ENCODE data around the gene SMIM20. TPM values are rescaled to one million over a fixed set of nuclear protein-coding genes. Genes with fewer than 3 reads are reported as not detected.
A peak's percentile ranks its signal among the peaks of the same experiment; 100 is the strongest.

The SMIM20 gene
- total and polyA plus RNA-seq, 8 donors = 19.4 to 85.3 (median 43.8) TPM; not detected in 1

- Histone ChIP-seq H3K4me1 (no peaks in the 10 kb centered on the region), H3K4me3 (no peak overlapping the region), H3K27ac (no peak overlapping the region), H3K27me3 (no peaks in the 10 kb centered on the region), H3K36me3 (no peaks in the 10 kb centered on the region), H3K9me3 (no peaks in the 10 kb centered on the region)
- intact Hi-C loops (cut with DNase I; ENCODE audit: low total_unique reads) = no loop called here
- 85 to 95% (median 89%) methylated on average over 7 of the region's 7 CpGs for WGBS, 5 donors
- no peak for TF ChIP-seq EP300 (IDR thresholded peaks at IDR 0.05)
- no peak for TF ChIP-seq CTCF (IDR thresholded peaks at IDR 0.05)
- TF ChIP-seq POLR2AphosphoS5 (IDR thresholded peaks at IDR 0.05) = no peak
- no peak for TF ChIP-seq POLR2A (IDR thresholded peaks at IDR 0.05)
- DNase-seq = no peak
Measured at GRCh38 chr4:25962393-25962792, 48.4 kb downstream of the SMIM20 start.

GRCh38 chr4:25965629-25966028, 51.6 kb downstream of the SMIM20 start:
- Histone ChIP-seq H3K27me3 (no peaks in the 10 kb centered on the region), H3K9me3 (no peaks in the 10 kb centered on the region), H3K36me3 (no peaks in the 10 kb centered on the region), H3K4me1 (peaks cover 0 to 7% (median 2%) of the 10 kb centered on the region in 4 donors), H3K4me3 (no peak overlapping the region), H3K27ac (no peak overlapping the region)
- WGBS, 5 donors = 83 to 93% (median 88%) methylated on average over 4 of the region's 4 CpGs
- TF ChIP-seq CTCF (IDR thresholded peaks at IDR 0.05) = no peak
- TF ChIP-seq EP300 (IDR thresholded peaks at IDR 0.05) = no peak
- TF ChIP-seq POLR2A (IDR thresholded peaks at IDR 0.05) = no peak
- no peak for TF ChIP-seq POLR2AphosphoS5 (IDR thresholded peaks at IDR 0.05)
- DNase-seq = no peak
- intact Hi-C loops (cut with DNase I; ENCODE audit: low total_unique reads) = no loop called here

GRCh38 chr4:25966171-25966570, 52.2 kb downstream of the SMIM20 start:
- WGBS, 5 donors = 73 to 91% (median 78%) methylated on average over 3 of the region's 3 CpGs
- DNase-seq = no peak
- no peaks in the 10 kb centered on the region for H3K27me3 ChIP-seq
- TF ChIP-seq EP300 (IDR thresholded peaks at IDR 0.05) (no peak), POLR2A (IDR thresholded peaks at IDR 0.05) (no peak), CTCF (IDR thresholded peaks at IDR 0.05) (no peak), POLR2AphosphoS5 (IDR thresholded peaks at IDR 0.05) (no peak)
- H3K27ac ChIP-seq = no peak overlapping the region
- no peaks in the 10 kb centered on the region for H3K36me3 ChIP-seq
- H3K4me3 ChIP-seq = no peak overlapping the region
- intact Hi-C loops (cut with DNase I; ENCODE audit: low total_unique reads) = no loop called here
- no peaks in the 10 kb centered on the region for H3K9me3 ChIP-seq
- peaks cover 0 to 11% (median 2%) of the 10 kb centered on the region in 4 donors for H3K4me1 ChIP-seq

GRCh38 chr4:25969374-25970155, 55.5 kb downstream of the SMIM20 start:
- peaks cover 0 to 18% (median 5%) of the 10 kb centered on the region in 4 donors for H3K4me1 ChIP-seq
- intact Hi-C loops (cut with DNase I; ENCODE audit: low total_unique reads) = no loop called here
- no peaks in the 10 kb centered on the region for H3K36me3 ChIP-seq
- H3K27ac ChIP-seq = peak overlapping the region in 1 of 5 donors; percentile 9
- DNase-seq = peak in 1 of 2 donors; percentile 42
- H3K4me3 ChIP-seq = no peak overlapping the region
- no peaks in the 10 kb centered on the region for H3K9me3 ChIP-seq
- no peaks in the 10 kb centered on the region for H3K27me3 ChIP-seq
- TF ChIP-seq EP300 (IDR thresholded peaks at IDR 0.05) (no peak), POLR2A (IDR thresholded peaks at IDR 0.05) (no peak), CTCF (IDR thresholded peaks at IDR 0.05) (no peak), POLR2AphosphoS5 (IDR thresholded peaks at IDR 0.05) (no peak)
- 75 to 83% (median 81%) methylated on average over 13 of the region's 13 CpGs for WGBS, 5 donors

Data from stomach (tissue), 9 donors.